PC-9 (cell line): ENCODE results near the gene KRTAP6-3.

Source experiments
- CTCF ChIP-seq: fragments of 200-600 bp; sonication (generic); conservative IDR thresholded peaks from 2 replicates; pipeline ENCODE4 v1.6.1; 2017; ENCODE audit warnings: mixed run types, antibody characterized with exemption, mild to moderate bottlenecking, moderate library complexity
- EZH2 ChIP-seq: fragments of 200-600 bp; sonication (generic); IDR thresholded peaks from 2 replicates; pipeline ENCODE4 v1.8.0; 2017; ENCODE audit warnings: antibody characterized with exemption, low read depth

GRCh38 chr21:30561957-30562356 lies 30.3 kb upstream of the KRTAP6-3 start:
- TF ChIP-seq CTCF: no peak
- TF ChIP-seq EZH2: no peak
